ENCODE results near the gene EPSTI1. TPM values are rescaled to one million over a fixed set of nuclear protein-coding genes. Genes with fewer than 3 reads are reported as not detected.

EPSTI1 gene
- total and polyA plus RNA-seq, 12 donors = 1.8 to 31.3 (median 3.7) TPM

DNA sequence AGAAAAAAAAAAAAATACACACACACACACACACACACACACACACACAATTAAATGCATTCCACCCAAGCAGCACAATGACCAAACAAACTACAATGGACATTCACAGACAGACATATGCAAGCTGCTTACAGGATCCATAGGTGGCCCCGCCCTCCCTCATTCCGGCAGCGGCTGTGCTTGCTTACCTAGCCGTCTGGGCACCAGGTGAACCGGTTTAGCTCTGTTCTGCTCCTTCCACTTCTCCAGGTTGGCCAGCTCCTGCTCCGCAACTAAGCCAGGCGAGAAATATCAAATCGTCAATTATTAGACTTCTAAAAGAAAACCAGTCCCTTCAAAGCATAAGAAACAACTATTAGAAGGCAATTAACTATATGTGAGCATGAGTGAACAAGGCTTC, 23.1 kb downstream of the EPSTI1 start:
- H3K27me3 ChIP-seq = no peaks in the 10 kb centered on the region
- H3K4me3 ChIP-seq = no peak overlapping the region
- intact Hi-C loops (cut with DNase I) = loop anchor here in 5 of 10 donors (2.0 to 10.0 kb wide), 6 partner anchors 162 to 906 kb away; partner anchors contain the start of genes CCDC122 (in 3 of the 5) and LACC1 (in 3 of the 5)
- no peak for ATAC-seq
- no peaks in the 10 kb centered on the region for H3K9me3 ChIP-seq
- H3K27ac ChIP-seq = no peak overlapping the region
- DNase-seq = no peak
- peaks cover 0 to 47% (median 0%) of the 10 kb centered on the region in 9 donors for H3K36me3 ChIP-seq
- TF ChIP-seq CTCF (IDR thresholded peaks at IDR 0.05) = no peak
- 89 to 90% methylated on average over 8 of the region's 8 CpGs for WGBS, 2 donors
- peaks cover 0 to 33% (median 20%) of the 10 kb centered on the region in 9 donors for H3K4me1 ChIP-seq

DNA sequence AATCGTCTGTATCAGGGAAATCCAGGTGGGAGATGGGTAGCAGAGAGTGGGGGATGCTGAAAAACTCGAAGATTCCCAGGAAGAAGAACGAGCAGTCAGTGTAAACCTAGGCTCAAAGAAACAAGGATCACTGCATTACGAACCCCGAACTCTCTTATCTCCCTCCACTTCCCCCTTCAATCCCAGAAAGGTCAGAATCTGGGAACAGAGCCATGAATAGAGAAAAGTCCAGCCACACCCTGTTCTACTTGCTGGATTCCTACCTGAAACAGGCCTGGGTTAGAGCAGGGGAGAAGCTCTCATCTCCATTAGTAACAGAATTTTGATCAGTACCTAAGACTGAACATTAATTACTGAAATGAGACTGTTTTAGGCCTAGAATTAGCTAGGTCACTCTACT, 24.4 kb downstream of the EPSTI1 start:
- intact Hi-C loops (cut with DNase I) = loop anchor here in 5 of 10 donors (2.0 to 10.0 kb wide), 6 partner anchors 163 to 907 kb away; partner anchors contain the start of genes CCDC122 (in 3 of the 5) and LACC1 (in 3 of the 5)
- H3K4me3 ChIP-seq = no peak overlapping the region
- WGBS, 2 donors = 45 to 47% methylated on average over 5 of the region's 5 CpGs
- H3K27me3 ChIP-seq = no peaks in the 10 kb centered on the region
- peak in 5 of 8 donors; percentile 34 to 76 (median 70) for ATAC-seq
- no peak for DNase-seq
- H3K4me1 ChIP-seq = peaks cover 0 to 33% (median 20%) of the 10 kb centered on the region in 9 donors
- H3K36me3 ChIP-seq = peaks cover 0 to 60% (median 0%) of the 10 kb centered on the region in 9 donors
- H3K27ac ChIP-seq = peak overlapping the region in 1 of 10 donors; percentile 19
- TF ChIP-seq CTCF (IDR thresholded peaks at IDR 0.05) = no peak
- no peaks in the 10 kb centered on the region for H3K9me3 ChIP-seq

DNA sequence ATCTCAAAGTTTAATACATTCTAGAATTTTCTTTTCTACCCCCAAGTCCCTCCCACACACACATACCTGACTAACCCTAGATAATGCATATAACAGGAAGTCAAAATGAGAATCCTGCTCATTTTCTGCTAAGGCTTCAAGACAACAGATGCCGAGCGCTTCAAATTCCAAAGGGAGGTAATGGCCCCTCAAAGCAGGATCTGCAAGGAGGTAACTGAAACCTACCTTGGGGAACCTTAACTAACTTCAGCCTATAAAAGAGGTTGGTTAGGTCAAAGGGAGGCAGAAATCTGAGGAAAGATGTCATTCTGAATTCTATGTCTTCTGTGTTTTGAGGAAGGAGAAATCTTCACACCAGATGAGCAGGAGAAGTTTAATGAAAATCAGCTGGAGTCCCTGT, 26.8 kb downstream of the EPSTI1 start:
- no peaks in the 10 kb centered on the region for H3K9me3 ChIP-seq
- no peak overlapping the region for H3K27ac ChIP-seq
- intact Hi-C loops (cut with DNase I) = loop anchor here in 4 of 10 donors (5.0 to 10.0 kb wide), 4 partner anchors 170 to 910 kb away; partner anchors contain the start of genes CCDC122 (in 3 of the 4) and LACC1 (in 3 of the 4)
- no peaks in the 10 kb centered on the region for H3K27me3 ChIP-seq
- no peak for ATAC-seq
- no peak for DNase-seq
- H3K4me3 ChIP-seq = no peak overlapping the region
- no peak for TF ChIP-seq CTCF (IDR thresholded peaks at IDR 0.05)
- H3K36me3 ChIP-seq = peaks cover 0 to 75% (median 9%) of the 10 kb centered on the region in 9 donors
- WGBS, 2 donors = 70 to 73% methylated on average over 2 of the region's 2 CpGs
- peaks cover 0 to 25% (median 9%) of the 10 kb centered on the region in 9 donors for H3K4me1 ChIP-seq

- Histone ChIP-seq H3K4me1 (peaks cover 0 to 22% (median 9%) of the 10 kb centered on the region in 9 donors), H3K36me3 (peaks cover 0 to 80% (median 9%) of the 10 kb centered on the region in 9 donors), H3K9me3 (no peaks in the 10 kb centered on the region), H3K27ac (no peak overlapping the region), H3K4me3 (no peak overlapping the region), H3K27me3 (no peaks in the 10 kb centered on the region)
- TF ChIP-seq CTCF (IDR thresholded peaks at IDR 0.05) = no peak
- 93% methylated on average over 1 of the region's 1 CpG for WGBS, 2 donors
- intact Hi-C loops (cut with DNase I) = loop anchor here in 4 of 10 donors (5.0 to 10.0 kb wide), 4 partner anchors 170 to 910 kb away; partner anchors contain the start of genes CCDC122 (in 3 of the 4) and LACC1 (in 3 of the 4)
- ATAC-seq = no peak
- DNase-seq = no peak
These were observed 27.3 kb downstream of the EPSTI1 start for GRCh38 chr13:42964761-42965161.

Data from heart right ventricle (tissue), 16 donors.